Fibroblast of lung (primary cell): ENCODE results near the gene ZBTB8A.

Experiments used
- EZH2 ChIP-seq: IDR thresholded peaks from 2 replicates; pipeline ENCODE4 v1.5.1; 2012; ENCODE audit warnings: low read length, control low read depth, mild to moderate bottlenecking; ENCODE audit errors: missing control alignments
- TF ChIP-seq, protein P1 (sequence below), 2 donors: IDR thresholded peaks in 1 of 2; conservative IDR thresholded peaks in 1 of 2; 1 replicate in 1 of 2; 2 replicates in 1 of 2; pipeline ENCODE4 v1.5.1; 2011 to 2012; ENCODE audit warnings: low read length in 2 of 2, control low read depth in 1 of 2, inconsistent platforms in 1 of 2, low read depth in 1 of 2, mild to moderate bottlenecking in 1 of 2

DNA sequence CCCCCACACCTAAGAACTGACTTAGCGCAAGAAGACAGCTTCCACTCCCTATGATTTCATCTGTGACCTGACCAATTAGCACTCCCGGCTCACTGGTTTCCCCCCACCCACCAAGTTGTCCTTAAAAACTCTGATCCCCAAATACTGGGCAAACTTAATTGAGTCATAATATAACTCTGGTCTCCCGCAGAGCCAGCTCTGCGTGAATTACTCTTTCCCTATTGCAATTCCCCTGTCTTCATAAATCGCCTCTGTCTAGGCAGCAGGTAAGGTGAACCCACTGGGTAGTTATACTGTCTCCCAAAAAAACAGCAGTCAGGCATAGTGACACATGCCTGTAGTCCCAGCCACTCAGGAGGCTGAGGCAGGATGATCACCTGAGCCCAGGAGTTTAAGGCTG, 74.2 kb downstream of the ZBTB8A start:
- TF ChIP-seq, protein P1, sequence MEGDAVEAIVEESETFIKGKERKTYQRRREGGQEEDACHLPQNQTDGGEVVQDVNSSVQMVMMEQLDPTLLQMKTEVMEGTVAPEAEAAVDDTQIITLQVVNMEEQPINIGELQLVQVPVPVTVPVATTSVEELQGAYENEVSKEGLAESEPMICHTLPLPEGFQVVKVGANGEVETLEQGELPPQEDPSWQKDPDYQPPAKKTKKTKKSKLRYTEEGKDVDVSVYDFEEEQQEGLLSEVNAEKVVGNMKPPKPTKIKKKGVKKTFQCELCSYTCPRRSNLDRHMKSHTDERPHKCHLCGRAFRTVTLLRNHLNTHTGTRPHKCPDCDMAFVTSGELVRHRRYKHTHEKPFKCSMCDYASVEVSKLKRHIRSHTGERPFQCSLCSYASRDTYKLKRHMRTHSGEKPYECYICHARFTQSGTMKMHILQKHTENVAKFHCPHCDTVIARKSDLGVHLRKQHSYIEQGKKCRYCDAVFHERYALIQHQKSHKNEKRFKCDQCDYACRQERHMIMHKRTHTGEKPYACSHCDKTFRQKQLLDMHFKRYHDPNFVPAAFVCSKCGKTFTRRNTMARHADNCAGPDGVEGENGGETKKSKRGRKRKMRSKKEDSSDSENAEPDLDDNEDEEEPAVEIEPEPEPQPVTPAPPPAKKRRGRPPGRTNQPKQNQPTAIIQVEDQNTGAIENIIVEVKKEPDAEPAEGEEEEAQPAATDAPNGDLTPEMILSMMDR (conservative IDR thresholded peaks at IDR 0.05 in 1 of 2, IDR thresholded peaks at IDR 0.05 in 1 of 2; ENCODE audit: low read depth in 1 of 2, low read length in 2 of 2): no peak
- TF ChIP-seq EZH2: no peak
